Fibroblast of the aortic adventitia (primary cell): ENCODE results near the gene SH3RF2. TPM values are rescaled to one million over a fixed set of nuclear protein-coding genes. Genes with fewer than 3 reads are reported as not detected.

Experiments
- DNase-seq: peaks from one replicate; pipeline ENCODE4 v3.0.0-alpha.2; 2010; ENCODE audit warnings: low read depth
- H3K4me3 ChIP-seq: 2 replicates; pipeline ENCODE4 v1.5.1; 2011; ENCODE audit warnings: low read depth, mild to moderate bottlenecking, control low read depth, low read length, moderate library complexity
- total RNA-seq: library from RNA; depleted of rRNA; stranded (reverse); fragments of >200 nt; gene quantifications from 2 replicates; pipeline ENCODE4 v1.2.3, GENCODE V29; 2012; ENCODE audit warnings: low replicate concordance
- TF ChIP-seq, protein P1 (sequence below): IDR thresholded peaks from 2 replicates; pipeline ENCODE4 v1.5.1; 2011; ENCODE audit warnings: mild to moderate bottlenecking, low read length, control low read depth, inconsistent platforms; ENCODE audit not compliant: insufficient read depth

The SH3RF2 gene
- total RNA-seq, 1 donor, result 6.7 TPM

DNA sequence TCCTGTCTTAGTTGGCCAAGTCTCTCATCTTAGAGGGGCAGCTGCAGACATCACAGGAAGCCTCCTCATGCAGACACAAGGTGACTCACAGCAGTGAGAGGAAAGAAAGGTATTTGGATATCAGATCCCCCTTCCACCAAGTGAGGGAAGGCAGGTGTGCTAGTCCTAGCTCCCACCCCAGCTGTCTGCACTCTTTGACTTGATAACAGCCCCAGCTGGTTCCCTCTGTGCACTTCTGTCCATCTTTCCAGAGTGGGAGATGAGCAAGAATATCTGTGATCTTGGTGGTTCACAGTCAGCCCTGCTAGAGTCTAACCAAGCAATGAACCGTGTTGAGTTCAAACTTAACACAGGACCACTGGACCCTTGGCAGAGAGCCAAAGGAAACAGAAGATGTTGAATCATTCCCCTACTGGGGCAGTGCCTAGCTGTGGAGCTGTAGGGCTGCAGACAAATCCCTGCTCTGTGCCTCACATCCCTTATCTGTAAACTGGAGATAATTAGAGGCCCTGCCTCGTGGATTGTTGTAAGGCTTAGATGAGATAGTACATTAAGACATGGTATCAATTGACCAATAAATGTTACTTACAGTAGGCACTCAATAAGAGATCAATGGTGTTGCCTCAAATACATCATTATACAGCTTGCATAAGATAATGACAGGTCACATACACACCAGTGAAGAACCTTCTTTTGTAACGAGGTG, 39.1 kb downstream of the SH3RF2 start:
- TF ChIP-seq, protein P1, sequence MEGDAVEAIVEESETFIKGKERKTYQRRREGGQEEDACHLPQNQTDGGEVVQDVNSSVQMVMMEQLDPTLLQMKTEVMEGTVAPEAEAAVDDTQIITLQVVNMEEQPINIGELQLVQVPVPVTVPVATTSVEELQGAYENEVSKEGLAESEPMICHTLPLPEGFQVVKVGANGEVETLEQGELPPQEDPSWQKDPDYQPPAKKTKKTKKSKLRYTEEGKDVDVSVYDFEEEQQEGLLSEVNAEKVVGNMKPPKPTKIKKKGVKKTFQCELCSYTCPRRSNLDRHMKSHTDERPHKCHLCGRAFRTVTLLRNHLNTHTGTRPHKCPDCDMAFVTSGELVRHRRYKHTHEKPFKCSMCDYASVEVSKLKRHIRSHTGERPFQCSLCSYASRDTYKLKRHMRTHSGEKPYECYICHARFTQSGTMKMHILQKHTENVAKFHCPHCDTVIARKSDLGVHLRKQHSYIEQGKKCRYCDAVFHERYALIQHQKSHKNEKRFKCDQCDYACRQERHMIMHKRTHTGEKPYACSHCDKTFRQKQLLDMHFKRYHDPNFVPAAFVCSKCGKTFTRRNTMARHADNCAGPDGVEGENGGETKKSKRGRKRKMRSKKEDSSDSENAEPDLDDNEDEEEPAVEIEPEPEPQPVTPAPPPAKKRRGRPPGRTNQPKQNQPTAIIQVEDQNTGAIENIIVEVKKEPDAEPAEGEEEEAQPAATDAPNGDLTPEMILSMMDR, result no peak
- peak; percentile 93 for DNase-seq
- H3K4me3 ChIP-seq, result no peak overlapping the region

- TF ChIP-seq, protein P1, result no peak
- DNase-seq, result peak; percentile 49
- no peak overlapping the region for H3K4me3 ChIP-seq
These were observed 40.2 kb downstream of the SH3RF2 start for GRCh38 chr5:145976431-145977155.

- DNase-seq, result no peak
- TF ChIP-seq, protein P1, result no peak
- H3K4me3 ChIP-seq, result no peak overlapping the region
These were observed 41.8 kb downstream of the SH3RF2 start for GRCh38 chr5:145978171-145978570.

DNA sequence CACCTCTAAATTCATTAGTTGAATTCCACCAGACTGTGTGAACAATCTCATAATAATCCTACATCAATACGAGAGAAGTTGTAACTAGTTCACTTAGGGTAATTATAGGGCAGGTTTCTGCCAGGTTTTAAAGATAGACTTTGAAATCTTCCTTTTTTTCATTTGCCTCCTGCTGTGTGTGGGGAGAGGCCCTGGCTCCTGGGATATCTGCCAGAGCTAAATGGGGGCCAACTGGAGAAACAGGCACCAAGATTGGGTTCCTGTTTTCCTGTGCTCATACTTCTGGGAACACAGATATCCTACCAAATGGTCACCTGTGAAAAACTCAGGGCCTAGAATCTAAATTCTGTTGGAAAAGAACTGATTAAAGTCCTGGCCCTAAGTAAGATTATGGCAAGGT, 42.3 kb downstream of the SH3RF2 start:
- H3K4me3 ChIP-seq, result no peak overlapping the region
- TF ChIP-seq, protein P1, result no peak
- DNase-seq, result peak; percentile 43

DNA sequence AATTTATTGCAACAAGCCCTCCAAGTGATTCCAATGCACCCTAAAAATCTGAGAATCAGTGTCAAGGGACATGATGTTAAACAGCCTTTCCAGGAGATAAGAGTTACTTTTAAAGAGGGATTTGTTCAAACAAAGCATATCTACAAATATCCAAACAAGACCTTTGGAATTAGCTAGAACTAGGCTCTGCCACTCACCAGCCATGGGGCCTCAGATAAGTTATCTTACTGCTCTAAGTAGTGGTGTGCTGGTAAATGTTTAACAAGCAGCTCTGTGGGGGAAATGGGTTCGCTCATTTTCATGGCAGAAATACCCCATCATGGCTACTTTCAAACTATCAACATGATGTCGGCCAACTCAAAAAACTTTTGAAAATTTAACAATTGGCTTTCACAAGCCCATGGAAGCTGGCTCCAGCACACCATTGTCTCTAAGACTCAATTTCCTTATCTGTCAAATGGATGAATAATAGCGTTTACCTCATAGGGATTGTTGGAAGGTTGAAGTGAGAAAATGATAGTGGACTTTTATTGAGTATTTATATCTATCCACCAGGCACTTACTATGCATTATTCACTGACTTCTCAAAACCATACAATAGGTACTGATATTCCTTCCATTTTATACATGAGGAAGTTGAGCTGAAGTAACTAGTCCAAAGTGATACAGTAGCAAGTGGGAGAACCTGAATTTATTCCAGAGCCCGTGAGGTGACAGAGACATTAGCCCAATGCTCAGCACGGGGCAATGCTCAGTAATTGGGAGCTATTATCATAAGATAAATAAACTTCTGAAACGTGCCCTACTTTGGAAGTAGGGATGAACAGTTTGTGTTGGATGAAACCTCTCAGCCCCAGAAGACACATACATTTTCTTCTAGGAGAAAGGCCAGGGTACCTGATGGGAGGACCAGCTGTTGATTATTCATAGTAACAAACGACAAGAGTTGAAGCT, 43.2 kb downstream of the SH3RF2 start:
- no peak overlapping the region for H3K4me3 ChIP-seq
- TF ChIP-seq, protein P1, result no peak
- DNase-seq, result peak; percentile 83

- H3K4me3 ChIP-seq, result no peak overlapping the region
These were observed 43.9 kb downstream of the SH3RF2 start for GRCh38 chr5:145980259-145980658.

More at GRCh38 chr5:145980259-145980658, 43.9 kb downstream of the SH3RF2 start:
- TF ChIP-seq, protein P1, result no peak
- DNase-seq, result no peak
